ENCODE measurements around the gene FMNL2. TPM values are rescaled to one million over a fixed set of nuclear protein-coding genes. Genes with fewer than 3 reads are reported as not detected.

The FMNL2 gene
- total RNA-seq, 1 experiment from 2014 or later: 46.5 TPM

DNA sequence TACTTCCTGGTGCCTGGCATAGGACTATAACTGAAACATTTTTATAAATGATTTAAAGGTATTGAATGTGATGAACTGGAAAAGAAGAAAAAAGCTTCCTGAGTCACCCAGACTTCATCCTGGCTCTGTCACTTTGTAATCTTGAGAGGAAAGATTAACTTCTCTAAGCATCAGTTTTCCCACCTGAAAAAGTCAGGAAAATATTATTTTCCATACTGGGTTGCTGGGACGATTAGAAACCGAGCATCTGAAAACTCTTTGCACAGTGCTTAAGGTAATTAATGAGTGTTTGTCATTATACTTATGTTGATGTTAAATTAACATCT, 71.8 kb downstream of the FMNL2 start:
- no peak for DNase-seq
- peak overlapping the region; percentile 68 for H3K4me3 Mint-ChIP-seq (ENCODE audit: low read depth, unreplicated experiment)
- CTCF ChIA-PET: interaction anchor here (0.6 to 1.7 kb wide), 5 partner anchors 8 to 65 kb away, joined by 3 to 11 read pairs (median 3); no protein-coding TSS in a partner anchor
- H3K36me3 Mint-ChIP-seq (ENCODE audit: insufficient read depth, unreplicated experiment): peaks cover 14% of the 10 kb centered on the region
- H3K9me3 Mint-ChIP-seq (ENCODE audit: low read depth, unreplicated experiment): no peaks in the 10 kb centered on the region
- intact Hi-C loops (cut with micrococcal nuclease; ENCODE audit: unreplicated experiment): loop anchor here (5.0 kb wide), 2 partner anchors 69 to 101 kb away; partner anchors contain the start of gene FMNL2
- BruUV-seq (replicated peaks): TSS peak; percentile 37
- TF ChIP-seq, protein P1, sequence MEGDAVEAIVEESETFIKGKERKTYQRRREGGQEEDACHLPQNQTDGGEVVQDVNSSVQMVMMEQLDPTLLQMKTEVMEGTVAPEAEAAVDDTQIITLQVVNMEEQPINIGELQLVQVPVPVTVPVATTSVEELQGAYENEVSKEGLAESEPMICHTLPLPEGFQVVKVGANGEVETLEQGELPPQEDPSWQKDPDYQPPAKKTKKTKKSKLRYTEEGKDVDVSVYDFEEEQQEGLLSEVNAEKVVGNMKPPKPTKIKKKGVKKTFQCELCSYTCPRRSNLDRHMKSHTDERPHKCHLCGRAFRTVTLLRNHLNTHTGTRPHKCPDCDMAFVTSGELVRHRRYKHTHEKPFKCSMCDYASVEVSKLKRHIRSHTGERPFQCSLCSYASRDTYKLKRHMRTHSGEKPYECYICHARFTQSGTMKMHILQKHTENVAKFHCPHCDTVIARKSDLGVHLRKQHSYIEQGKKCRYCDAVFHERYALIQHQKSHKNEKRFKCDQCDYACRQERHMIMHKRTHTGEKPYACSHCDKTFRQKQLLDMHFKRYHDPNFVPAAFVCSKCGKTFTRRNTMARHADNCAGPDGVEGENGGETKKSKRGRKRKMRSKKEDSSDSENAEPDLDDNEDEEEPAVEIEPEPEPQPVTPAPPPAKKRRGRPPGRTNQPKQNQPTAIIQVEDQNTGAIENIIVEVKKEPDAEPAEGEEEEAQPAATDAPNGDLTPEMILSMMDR (IDR thresholded peaks at IDR 0.05; ENCODE audit: unreplicated experiment): no peak
- H3K4me1 Mint-ChIP-seq (ENCODE audit: low read depth, unreplicated experiment): peaks cover 82% of the 10 kb centered on the region
- H3K27me3 Mint-ChIP-seq (ENCODE audit: unreplicated experiment): no peaks in the 10 kb centered on the region
- peak overlapping the region; percentile 78 for H3K27ac Mint-ChIP-seq (ENCODE audit: unreplicated experiment)

DNA sequence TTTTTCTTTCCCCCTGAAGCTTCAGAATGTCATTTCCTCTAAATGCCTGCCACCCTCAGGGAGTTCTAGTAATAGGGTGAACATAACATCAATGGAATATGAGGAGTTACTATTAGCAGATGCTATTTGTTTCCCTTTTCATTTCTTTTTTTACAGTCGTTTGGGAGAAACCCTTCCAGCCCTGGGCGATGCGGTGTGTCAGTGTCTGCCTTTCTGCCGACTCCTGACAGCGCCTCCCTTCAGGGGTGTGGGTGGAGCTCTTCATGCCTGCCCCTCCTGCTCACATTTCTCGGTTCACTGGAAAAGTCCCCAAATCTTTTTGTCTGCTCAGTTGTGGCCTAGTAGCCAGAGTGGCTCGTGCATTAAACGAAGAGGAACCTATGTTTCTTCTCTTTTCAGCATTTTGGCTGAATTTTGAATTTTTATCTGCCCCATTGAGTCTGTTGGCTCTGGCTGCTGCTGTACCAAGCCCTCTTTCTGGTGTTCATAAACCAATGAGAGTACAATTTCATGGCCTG, 72.3 kb downstream of the FMNL2 start:
- CTCF ChIA-PET: interaction anchor here (0.5 to 1.7 kb wide), 6 partner anchors 8 to 1143 kb away, joined by 3 to 11 read pairs (median 3); no protein-coding TSS in a partner anchor
- DNase-seq: peak; percentile 50
- Mint-ChIP-seq H3K27ac (ENCODE audit: unreplicated experiment) (peak overlapping the region; percentile 78), H3K36me3 (ENCODE audit: insufficient read depth, unreplicated experiment) (peaks cover 14% of the 10 kb centered on the region), H3K9me3 (ENCODE audit: low read depth, unreplicated experiment) (no peaks in the 10 kb centered on the region), H3K4me3 (ENCODE audit: low read depth, unreplicated experiment) (peak overlapping the region; percentile 68), H3K27me3 (ENCODE audit: unreplicated experiment) (no peaks in the 10 kb centered on the region), H3K4me1 (ENCODE audit: low read depth, unreplicated experiment) (peaks cover 87% of the 10 kb centered on the region)
- intact Hi-C loops (cut with micrococcal nuclease; ENCODE audit: unreplicated experiment): loop anchor here (5.0 kb wide), 2 partner anchors 70 to 100 kb away; partner anchors contain the start of gene FMNL2
- TF ChIP-seq, protein P1 (IDR thresholded peaks at IDR 0.05; ENCODE audit: unreplicated experiment): no peak
- BruUV-seq (replicated peaks): no TSS peak

DNA sequence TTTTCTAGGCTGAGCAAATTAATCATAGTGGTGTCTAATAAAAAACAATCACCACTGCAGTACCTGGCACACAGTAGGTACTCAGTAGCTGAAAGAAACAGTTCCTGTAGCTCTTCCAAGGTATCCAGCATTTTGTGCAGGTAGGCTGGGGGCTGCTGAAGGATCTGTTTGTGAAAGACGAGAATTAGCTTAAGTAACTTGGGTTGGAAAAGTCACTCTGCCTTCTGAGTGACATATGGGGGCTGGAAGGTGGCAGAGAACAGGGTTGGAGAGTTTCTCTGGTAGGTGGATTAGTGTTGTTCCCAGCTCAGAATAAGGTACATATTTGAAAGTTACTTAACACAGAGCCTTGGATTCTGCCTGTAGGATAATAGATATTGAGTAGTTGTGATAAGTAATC, 72.8 kb downstream of the FMNL2 start:
- peaks cover 83% of the 10 kb centered on the region for H3K4me1 Mint-ChIP-seq (ENCODE audit: low read depth, unreplicated experiment)
- no peaks in the 10 kb centered on the region for H3K9me3 Mint-ChIP-seq (ENCODE audit: low read depth, unreplicated experiment)
- DNase-seq: no peak
- CTCF ChIA-PET: interaction anchor here (0.5 to 1.1 kb wide), 3 partner anchors 14 to 1142 kb away, joined by 3 to 6 read pairs (median 3); no protein-coding TSS in a partner anchor
- BruUV-seq (replicated peaks): no TSS peak
- peak overlapping the region; percentile 68 for H3K4me3 Mint-ChIP-seq (ENCODE audit: low read depth, unreplicated experiment)
- H3K36me3 Mint-ChIP-seq (ENCODE audit: insufficient read depth, unreplicated experiment): peaks cover 14% of the 10 kb centered on the region
- TF ChIP-seq, protein P1 (IDR thresholded peaks at IDR 0.05; ENCODE audit: unreplicated experiment): no peak
- H3K27ac Mint-ChIP-seq (ENCODE audit: unreplicated experiment): peak overlapping the region; percentile 78
- intact Hi-C loops (cut with micrococcal nuclease; ENCODE audit: unreplicated experiment): loop anchor here (5.0 kb wide), 2 partner anchors 71 to 99 kb away; partner anchors contain the start of gene FMNL2
- H3K27me3 Mint-ChIP-seq (ENCODE audit: unreplicated experiment): no peaks in the 10 kb centered on the region

DNA sequence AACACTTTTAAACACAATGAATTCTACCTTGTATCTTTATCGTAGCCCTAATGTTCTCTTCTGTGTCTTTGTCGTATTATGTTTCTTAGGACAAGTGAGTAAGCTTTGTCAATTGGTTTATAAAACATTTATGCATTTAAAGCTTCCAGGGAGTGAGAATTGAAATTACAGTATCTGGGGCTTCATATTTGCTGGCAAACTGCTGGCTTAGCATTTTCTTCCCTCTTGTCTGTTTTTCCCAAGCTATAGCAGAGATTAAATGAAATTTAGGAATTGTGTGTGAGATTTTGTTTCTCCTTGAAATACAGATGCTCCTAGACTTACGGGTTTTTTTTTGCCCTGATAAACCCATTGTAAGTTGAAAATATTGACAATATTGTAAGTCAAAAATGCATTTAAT, 73.3 kb downstream of the FMNL2 start:
- CTCF ChIA-PET: interaction anchor here (1.1 kb wide), 1 partner anchor 13 kb away, joined by 3 read pairs; no protein-coding TSS in a partner anchor

More for the DNA sequence above, 73.3 kb downstream of the FMNL2 start:
- H3K27me3 Mint-ChIP-seq (ENCODE audit: unreplicated experiment): no peaks in the 10 kb centered on the region
- DNase-seq: no peak
- H3K27ac Mint-ChIP-seq (ENCODE audit: unreplicated experiment): no peak overlapping the region
- H3K4me1 Mint-ChIP-seq (ENCODE audit: low read depth, unreplicated experiment): peaks cover 83% of the 10 kb centered on the region
- no peak overlapping the region for H3K4me3 Mint-ChIP-seq (ENCODE audit: low read depth, unreplicated experiment)
- peaks cover 14% of the 10 kb centered on the region for H3K36me3 Mint-ChIP-seq (ENCODE audit: insufficient read depth, unreplicated experiment)
- TF ChIP-seq, protein P1 (IDR thresholded peaks at IDR 0.05; ENCODE audit: unreplicated experiment): no peak
- no TSS peak for BruUV-seq (replicated peaks)
- intact Hi-C loops (cut with micrococcal nuclease; ENCODE audit: unreplicated experiment): loop anchor here (5.0 kb wide), 2 partner anchors 71 to 99 kb away; partner anchors contain the start of gene FMNL2
- H3K9me3 Mint-ChIP-seq (ENCODE audit: low read depth, unreplicated experiment): no peaks in the 10 kb centered on the region

Measured in Calu3 (cell line).